Epithelial cell of esophagus (primary cell): ENCODE data around the gene GNAS-AS1.
A peak's percentile ranks its signal among the peaks of the same experiment; 100 is the strongest.

Experiments
- DNase-seq: peaks from one replicate; pipeline ENCODE4 v3.0.0; 2010; ENCODE audit warnings: low read depth
- H3K4me3 ChIP-seq: 2 replicates; pipeline ENCODE4 v1.5.1; 2011; ENCODE audit warnings: mild to moderate bottlenecking, low read length, control low read depth
- TF ChIP-seq, protein P1 (sequence below): IDR thresholded peaks from 2 replicates; pipeline ENCODE4 v1.5.1; 2011; ENCODE audit warnings: low read depth, mild to moderate bottlenecking, low read length, control low read depth, inconsistent platforms; ENCODE audit not compliant: insufficient read depth; ENCODE audit errors: missing control alignments

Gene GNAS-AS1

GRCh38 chr20:58877976-58878360, 27.3 kb upstream of the GNAS-AS1 start:
- H3K4me3 ChIP-seq: no peak overlapping the region
- DNase-seq: no peak
- TF ChIP-seq, protein P1, sequence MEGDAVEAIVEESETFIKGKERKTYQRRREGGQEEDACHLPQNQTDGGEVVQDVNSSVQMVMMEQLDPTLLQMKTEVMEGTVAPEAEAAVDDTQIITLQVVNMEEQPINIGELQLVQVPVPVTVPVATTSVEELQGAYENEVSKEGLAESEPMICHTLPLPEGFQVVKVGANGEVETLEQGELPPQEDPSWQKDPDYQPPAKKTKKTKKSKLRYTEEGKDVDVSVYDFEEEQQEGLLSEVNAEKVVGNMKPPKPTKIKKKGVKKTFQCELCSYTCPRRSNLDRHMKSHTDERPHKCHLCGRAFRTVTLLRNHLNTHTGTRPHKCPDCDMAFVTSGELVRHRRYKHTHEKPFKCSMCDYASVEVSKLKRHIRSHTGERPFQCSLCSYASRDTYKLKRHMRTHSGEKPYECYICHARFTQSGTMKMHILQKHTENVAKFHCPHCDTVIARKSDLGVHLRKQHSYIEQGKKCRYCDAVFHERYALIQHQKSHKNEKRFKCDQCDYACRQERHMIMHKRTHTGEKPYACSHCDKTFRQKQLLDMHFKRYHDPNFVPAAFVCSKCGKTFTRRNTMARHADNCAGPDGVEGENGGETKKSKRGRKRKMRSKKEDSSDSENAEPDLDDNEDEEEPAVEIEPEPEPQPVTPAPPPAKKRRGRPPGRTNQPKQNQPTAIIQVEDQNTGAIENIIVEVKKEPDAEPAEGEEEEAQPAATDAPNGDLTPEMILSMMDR: no peak

- H3K4me3 ChIP-seq: no peak overlapping the region
- TF ChIP-seq, protein P1: no peak
- no peak for DNase-seq
Measured at GRCh38 chr20:58877050-58877975, 26.6 kb upstream of the GNAS-AS1 start.

- no peak for DNase-seq
- TF ChIP-seq, protein P1: no peak
- H3K4me3 ChIP-seq: no peak overlapping the region
Measured at GRCh38 chr20:58876437-58876836, 25.7 kb upstream of the GNAS-AS1 start.

DNA sequence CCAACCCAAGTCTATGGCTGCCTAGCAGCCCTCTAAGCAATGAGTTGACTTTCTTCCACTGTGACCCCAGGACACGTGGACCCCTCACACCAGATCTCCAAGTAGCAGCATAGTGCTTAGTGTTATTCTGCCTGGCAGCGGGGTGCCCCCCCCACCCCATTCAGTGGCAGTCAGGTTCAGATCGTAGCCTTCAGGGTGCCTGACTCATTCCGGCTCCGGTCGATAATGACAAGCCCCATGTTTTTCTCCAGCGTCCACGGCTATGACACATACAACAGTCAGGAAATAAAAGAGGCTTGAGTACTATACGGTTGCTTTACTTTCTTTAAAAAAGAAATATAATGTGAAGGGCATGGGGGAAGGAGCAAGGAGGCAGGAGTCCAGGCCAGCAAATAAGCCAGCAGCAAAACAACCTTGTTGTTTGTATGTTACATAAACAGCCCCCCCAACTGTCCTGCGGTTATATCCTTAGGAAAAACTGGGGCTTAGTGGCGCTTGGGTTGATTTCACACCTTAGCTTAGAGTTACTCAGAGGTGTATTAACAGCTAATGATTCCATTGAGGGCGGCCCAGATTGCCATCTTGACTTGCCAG, 24.9 kb upstream of the GNAS-AS1 start:
- H3K4me3 ChIP-seq: no peak overlapping the region
- TF ChIP-seq, protein P1: no peak
- peak; percentile 80 for DNase-seq

DNA sequence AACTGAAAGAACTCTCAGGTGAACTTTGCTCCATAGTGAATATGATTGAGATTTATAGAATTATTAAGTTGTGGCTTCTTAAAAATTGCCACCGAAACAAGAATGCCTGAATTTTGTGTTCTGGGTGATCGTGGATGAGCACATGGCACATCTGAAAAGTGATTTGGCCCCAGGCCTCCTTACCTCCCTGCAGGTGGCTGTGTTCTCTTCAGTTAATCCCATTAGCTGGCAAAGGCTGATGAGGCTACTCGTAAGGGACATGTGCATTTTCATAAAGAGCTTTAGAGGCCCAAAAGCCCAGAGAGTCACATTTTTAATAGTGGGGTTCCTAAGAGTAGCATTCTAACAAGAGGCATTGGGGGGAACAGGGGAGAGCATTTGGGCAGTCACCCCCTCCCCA, 24.4 kb upstream of the GNAS-AS1 start:
- DNase-seq: no peak
- no peak overlapping the region for H3K4me3 ChIP-seq
- TF ChIP-seq, protein P1: no peak

- H3K4me3 ChIP-seq: no peak overlapping the region
- DNase-seq: no peak
- TF ChIP-seq, protein P1: no peak
Measured at GRCh38 chr20:58874469-58874868, 23.8 kb upstream of the GNAS-AS1 start.

GRCh38 chr20:58871533-58872102, 20.9 kb upstream of the GNAS-AS1 start:
- peak; percentile 4 for DNase-seq
- TF ChIP-seq, protein P1: no peak
- H3K4me3 ChIP-seq: no peak overlapping the region
